ENCODE measurements around the gene DNAI2. TPM values are rescaled to one million over a fixed set of nuclear protein-coding genes. Genes with fewer than 3 reads are reported as not detected.

The DNAI2 gene
- total RNA-seq, 1 donor from 2014 or later, result not detected

GRCh38 chr17:74271281-74271680 lies 2.8 kb upstream of the DNAI2 start:
- Mint-ChIP-seq H3K36me3 (ENCODE audit: low read depth) (no peaks in the 10 kb centered on the region), H3K4me1 (peaks cover 61% of the 10 kb centered on the region), H3K9me3 (no peaks in the 10 kb centered on the region), H3K27me3 (ENCODE audit: low read depth) (peaks cover 7% of the 10 kb centered on the region), H3K4me3 (no peak overlapping the region), H3K27ac (ENCODE audit: unreplicated experiment) (no peak overlapping the region)
- no peak for DNase-seq (ENCODE audit: low read depth, low spot score)
- no peak for TF ChIP-seq CTCF (conservative IDR thresholded peaks at IDR 0.05)

- no peaks in the 10 kb centered on the region for H3K9me3 Mint-ChIP-seq
- H3K27me3 Mint-ChIP-seq (ENCODE audit: low read depth), result peaks cover 7% of the 10 kb centered on the region
- no peak for TF ChIP-seq CTCF (conservative IDR thresholded peaks at IDR 0.05)
- H3K4me1 Mint-ChIP-seq, result peaks cover 68% of the 10 kb centered on the region
- H3K36me3 Mint-ChIP-seq (ENCODE audit: low read depth), result no peaks in the 10 kb centered on the region
- H3K27ac Mint-ChIP-seq (ENCODE audit: unreplicated experiment), result no peak overlapping the region
- no peak for DNase-seq (ENCODE audit: low read depth, low spot score)
- peak overlapping the region; percentile 58 for H3K4me3 Mint-ChIP-seq
These were observed 2.0 kb upstream of the DNAI2 start for GRCh38 chr17:74271901-74272561.

GRCh38 chr17:74272731-74273201 lies 1.3 kb upstream of the DNAI2 start:
- TF ChIP-seq CTCF (conservative IDR thresholded peaks at IDR 0.05), result no peak
- Mint-ChIP-seq H3K36me3 (ENCODE audit: low read depth) (no peaks in the 10 kb centered on the region), H3K27me3 (ENCODE audit: low read depth) (peaks cover 7% of the 10 kb centered on the region), H3K9me3 (no peaks in the 10 kb centered on the region), H3K27ac (ENCODE audit: unreplicated experiment) (no peak overlapping the region), H3K4me3 (peak overlapping the region; percentile 58), H3K4me1 (peaks cover 73% of the 10 kb centered on the region)
- no peak for DNase-seq (ENCODE audit: low read depth, low spot score)

GRCh38 chr17:74274709-74275340 lies 791 bp downstream of the DNAI2 start:
- Mint-ChIP-seq H3K36me3 (ENCODE audit: low read depth) (no peaks in the 10 kb centered on the region), H3K27me3 (ENCODE audit: low read depth) (peaks cover 7% of the 10 kb centered on the region), H3K4me1 (peaks cover 76% of the 10 kb centered on the region), H3K4me3 (no peak overlapping the region), H3K9me3 (no peaks in the 10 kb centered on the region), H3K27ac (ENCODE audit: unreplicated experiment) (no peak overlapping the region)
- DNase-seq (ENCODE audit: low read depth, low spot score), result no peak
- no peak for TF ChIP-seq CTCF (conservative IDR thresholded peaks at IDR 0.05)

- peak overlapping the region; percentile 48 for H3K27ac Mint-ChIP-seq (ENCODE audit: unreplicated experiment)
- DNase-seq (ENCODE audit: low read depth, low spot score), result no peak
- H3K36me3 Mint-ChIP-seq (ENCODE audit: low read depth), result no peaks in the 10 kb centered on the region
- TF ChIP-seq CTCF (conservative IDR thresholded peaks at IDR 0.05), result no peak
- no peaks in the 10 kb centered on the region for H3K9me3 Mint-ChIP-seq
- peaks cover 7% of the 10 kb centered on the region for H3K27me3 Mint-ChIP-seq (ENCODE audit: low read depth)
- peak overlapping the region; percentile 63 for H3K4me3 Mint-ChIP-seq
- peaks cover 68% of the 10 kb centered on the region for H3K4me1 Mint-ChIP-seq
These were observed 2.0 kb downstream of the DNAI2 start for GRCh38 chr17:74276051-74276476.
